GM19043 (cell line): Measurements from ENCODE around the gene DNAH10.
"Not testable (repeated sequence)": the region's sequence is repeated elsewhere in the genome, so short reads cannot be mapped to it uniquely, and the experiment has no call there.

Source experiments
- ATAC-seq: cut with Tn5 transposase; IDR thresholded peaks from one replicate; pipeline ENCODE4 v1.9.1; 2021; ENCODE audit warnings: low read depth; ENCODE audit not compliant: unreplicated experiment

DNAH10 gene

DNA sequence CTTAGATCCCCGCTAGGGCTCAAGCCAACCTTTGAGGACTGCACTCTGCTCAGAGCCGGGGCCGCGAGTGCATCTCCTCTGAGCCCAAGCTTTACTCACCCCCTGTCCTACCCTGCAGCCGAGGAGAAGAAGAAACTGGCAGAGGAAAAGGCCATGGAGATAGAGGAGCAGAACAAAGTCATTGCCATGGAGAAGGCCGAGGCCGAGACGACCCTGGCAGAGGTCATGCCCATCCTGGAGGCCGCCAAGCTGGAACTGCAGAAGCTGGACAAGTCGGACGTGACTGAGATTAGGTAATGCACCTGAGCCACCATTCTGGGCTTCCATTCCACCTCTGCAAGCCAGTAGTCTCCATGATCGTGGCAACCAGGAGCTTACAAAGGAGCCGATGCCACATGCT lies 140.7 kb downstream of the DNAH10 start:
- ATAC-seq = no peak

DNA sequence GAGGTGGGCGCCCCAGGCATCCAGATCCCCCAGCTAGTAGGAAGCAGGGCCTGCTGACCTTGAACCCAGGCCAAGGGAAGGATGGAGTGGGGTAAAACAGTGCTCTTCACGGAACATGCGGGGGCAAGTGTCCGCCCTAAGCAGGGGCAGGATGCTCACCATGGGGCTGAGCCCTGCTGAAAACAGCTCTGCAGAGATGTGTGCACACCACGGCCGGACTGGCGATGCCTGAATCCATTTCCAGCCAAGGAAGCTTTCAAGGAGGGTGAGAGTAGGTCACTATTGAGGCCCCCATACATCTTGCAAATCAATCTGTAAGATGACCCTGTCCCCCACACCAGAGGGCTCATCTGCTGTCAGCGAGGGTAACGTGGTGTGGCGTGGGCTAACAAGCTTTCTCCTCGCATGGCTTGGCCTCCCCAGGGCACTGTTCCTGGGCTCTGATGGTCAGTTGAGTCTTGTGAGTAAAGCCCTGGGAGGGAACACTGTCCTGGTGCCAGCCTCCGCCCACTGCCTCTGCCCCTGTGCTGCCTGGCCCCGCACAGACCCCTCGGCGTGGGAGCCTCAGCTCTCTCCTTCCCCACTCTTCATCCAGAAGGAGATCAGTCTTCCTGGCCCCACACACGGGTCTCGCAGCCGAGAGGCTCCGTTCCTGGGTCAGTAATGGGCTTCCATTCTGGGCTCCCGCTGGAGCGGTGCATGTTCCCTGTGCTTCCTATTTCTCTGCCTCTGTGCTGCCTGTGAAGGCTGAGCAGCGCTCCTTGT lies 141.4 kb downstream of the DNAH10 start:
- ATAC-seq = no peak

DNA sequence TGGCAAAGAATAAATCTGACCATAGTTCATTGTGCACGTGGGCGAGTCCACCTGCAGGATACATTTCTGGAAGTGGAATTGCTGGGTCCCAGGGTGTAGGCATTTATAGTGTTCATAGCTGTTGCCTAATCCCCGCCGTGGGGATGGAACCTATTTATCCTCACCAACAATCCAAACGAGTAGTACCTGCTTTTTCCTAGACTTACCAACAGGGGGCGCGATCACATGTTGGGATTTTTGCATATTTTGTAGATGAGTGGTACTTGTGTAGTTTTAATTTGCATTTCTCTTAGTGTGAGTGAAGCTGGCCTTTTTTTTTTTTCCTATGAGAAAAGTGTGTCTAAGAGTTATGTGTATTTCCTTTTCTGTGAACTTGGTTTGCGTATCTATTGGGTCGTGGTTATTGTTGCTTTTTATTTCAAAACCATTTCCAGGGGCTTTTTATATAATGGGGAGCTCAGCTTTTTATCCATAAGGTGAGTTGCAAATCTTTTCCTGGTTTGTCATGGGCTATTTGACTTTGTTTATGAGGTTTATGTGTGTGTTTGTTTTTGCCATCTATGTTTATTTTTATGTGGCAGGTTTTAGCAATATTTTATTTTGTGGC lies 143.3 kb downstream of the DNAH10 start:
- no peak for ATAC-seq

DNA sequence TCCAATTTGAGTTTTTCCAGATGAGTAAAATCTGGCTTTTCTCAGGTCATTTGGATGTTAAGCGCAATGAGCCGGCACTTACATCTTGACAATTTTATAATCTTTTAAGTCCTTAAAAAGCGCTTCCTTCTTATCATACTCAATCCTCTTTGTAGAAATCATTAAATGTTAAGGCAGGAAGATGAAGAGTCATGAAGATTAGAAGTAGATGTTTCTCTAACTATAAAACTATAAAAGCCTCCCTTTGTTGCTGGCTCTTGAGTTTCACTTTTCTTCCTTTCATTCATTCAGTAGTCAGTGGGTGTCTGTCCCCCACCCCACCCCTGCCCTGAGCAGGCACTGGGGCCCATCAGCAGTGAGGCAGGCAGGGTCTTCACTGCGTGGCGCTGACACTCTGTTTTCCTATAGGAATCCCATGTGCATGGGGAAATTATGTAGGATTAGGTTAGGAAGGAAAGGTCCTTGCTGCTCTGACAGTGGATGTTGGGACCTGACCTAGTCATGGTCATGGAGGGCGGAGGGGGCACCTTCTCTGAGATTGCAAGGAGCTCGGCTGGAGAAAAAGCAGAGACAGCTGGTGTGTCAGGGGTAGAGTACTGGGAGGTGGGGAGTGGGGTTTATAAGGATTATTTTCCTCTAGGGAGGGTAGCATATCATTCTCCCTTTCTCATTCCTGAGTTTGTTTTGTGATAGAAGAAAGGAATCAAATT lies 144.8 kb downstream of the DNAH10 start:
- ATAC-seq = no peak

DNA sequence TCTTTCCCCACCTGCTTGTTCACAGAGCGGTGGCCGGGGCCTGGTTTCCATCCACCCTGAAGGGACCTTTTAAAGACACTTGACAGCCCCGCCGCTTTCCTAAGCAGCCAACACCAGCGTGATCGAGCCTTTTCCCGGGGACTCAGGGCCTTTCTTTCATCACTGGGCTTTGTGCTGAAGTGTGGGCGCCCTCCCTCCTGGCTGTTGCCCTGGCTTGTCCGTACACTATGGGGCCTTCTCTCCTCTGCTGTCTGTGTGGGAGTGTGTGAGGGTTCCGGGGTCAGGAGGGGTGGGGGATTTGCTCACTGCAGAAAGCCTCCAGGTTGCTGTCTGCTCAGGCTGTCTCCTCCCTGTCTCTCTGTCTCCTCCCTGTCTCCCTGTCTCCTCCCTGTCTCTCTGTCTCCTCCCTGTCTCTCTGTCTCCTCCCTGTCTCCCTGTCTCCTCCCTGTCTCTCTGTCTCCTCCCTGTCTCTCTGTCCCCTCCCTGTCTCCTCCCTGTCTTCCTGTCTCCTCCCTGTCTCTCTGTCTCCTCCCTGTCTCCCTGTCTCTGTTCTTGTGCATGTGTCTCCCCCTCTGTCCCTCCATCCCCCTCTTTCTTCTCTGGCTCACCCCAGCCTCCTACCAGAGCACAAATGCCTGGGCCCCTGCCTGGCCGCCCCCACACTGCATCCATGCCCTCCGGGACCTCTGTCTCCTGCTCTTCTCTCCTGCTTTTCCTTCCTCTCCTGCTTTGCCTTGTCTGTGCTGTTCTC lies 145.8 kb downstream of the DNAH10 start:
- no peak for ATAC-seq

DNA sequence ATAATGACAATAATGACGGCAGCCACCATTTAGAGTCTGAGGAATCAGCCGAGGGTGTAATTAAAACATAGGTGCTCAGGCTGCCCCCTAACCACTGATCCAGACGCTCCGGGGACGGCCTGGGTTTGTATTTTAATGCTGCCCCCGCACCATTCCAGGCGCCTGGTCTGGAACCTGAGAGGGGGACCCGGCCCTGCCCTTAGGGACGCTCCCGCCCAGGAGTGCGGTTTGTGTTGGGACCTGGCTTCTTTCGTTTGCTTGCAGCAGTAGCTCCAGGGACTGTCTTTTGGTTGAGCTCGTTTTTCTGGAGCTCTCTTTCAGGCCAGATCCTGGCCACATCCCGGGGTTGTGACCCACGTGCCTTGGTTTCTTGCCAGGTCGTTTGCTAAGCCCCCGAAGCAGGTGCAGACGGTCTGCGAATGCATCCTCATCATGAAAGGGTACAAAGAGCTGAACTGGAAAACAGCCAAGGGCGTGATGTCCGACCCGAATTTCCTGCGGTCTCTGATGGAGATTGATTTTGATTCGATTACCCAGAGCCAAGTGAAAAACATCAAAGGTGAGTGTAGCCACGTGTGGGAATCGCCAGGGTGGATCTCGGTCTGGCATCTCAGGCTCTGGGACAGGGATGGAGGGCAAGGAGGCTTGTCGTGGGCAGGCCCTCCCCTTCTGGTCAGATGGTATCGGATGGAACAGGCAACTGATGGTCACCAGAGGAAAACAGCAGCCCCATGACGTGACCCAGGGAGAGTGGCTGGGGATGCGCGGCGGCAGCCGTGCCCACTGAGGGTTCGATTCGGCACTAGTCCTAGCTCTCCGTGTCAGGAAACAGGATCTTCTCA lies 147.0 kb downstream of the DNAH10 start:
- ATAC-seq = no peak

DNA sequence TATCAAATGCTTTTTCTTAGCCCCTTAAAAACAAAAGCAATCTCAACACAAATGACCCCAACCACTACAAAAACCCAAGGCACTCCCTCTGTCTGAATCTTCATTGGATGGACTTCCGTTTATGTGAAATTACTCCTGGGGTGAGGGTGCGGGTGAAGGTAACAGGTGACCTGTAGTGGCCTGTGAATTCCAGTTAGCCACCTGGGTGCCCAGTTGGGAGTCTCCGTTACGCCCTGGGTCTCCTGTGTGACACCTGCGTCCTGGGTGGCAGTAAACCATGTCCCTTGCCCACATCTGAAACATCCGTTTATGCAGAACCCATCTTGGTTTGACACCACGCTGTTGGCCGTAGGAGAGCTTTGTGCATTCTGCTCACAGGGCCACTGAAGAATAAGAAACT lies 148.0 kb downstream of the DNAH10 start:
- no peak for ATAC-seq

DNA sequence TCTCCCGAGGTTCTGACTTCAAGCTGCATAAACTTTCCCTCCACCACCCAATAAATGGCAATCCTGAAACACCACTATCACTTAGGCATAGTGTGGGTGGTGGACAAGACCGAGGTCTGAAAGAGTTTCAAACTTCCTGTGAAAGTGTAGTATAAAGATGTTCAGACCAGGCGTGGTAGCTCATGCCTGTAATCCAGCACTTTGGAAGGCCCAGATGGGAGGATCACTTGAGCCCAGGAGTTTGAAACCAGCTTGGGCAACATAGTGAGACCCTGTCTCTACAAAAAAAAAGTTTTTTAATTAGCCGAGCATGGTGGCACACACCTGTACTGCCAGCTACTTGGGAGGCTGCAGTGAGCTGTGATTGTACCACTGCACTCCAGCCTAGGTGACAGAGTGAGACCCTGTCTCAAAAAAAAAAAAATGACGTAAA lies 148.7 kb downstream of the DNAH10 start:
- ATAC-seq = no peak

DNA sequence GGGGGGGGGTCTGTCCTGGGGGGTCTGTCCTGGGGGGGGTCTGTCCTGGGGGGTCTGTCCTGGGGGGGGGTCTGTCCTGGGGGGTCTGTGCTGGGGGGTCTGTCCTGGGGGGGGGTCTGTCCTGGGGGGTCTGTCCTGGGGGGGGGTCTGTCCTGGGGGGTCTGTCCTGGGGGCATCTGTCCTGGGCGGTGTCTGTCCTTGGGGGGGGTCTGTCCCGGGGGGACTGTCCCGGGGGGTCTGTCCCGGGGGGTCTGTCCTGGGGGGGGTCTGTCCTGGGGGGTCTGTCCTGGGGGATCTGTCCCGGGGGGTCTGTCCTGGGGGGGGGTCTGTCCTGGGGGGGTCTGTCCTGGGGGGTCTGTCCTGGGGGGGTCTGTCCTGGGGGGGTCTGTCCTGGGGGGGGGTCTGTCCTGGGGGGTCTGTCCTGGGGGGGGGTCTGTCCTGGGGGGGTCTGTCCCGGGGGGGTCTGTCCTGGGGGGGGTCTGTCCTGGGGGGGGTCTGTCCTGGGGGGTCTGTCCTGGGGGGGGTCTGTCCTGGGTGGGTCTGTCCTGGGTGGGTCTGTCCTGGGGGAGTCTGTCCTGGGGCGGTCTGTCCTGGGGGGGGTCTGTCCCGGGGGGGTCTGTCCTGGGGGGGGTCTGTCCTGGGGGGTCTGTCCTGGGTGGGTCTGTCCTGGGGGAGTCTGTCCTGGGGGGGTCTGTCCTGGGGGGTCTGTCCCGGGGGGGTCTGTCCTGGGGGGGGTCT lies 149.7 kb downstream of the DNAH10 start:
- not testable (repeated sequence) for ATAC-seq

DNA sequence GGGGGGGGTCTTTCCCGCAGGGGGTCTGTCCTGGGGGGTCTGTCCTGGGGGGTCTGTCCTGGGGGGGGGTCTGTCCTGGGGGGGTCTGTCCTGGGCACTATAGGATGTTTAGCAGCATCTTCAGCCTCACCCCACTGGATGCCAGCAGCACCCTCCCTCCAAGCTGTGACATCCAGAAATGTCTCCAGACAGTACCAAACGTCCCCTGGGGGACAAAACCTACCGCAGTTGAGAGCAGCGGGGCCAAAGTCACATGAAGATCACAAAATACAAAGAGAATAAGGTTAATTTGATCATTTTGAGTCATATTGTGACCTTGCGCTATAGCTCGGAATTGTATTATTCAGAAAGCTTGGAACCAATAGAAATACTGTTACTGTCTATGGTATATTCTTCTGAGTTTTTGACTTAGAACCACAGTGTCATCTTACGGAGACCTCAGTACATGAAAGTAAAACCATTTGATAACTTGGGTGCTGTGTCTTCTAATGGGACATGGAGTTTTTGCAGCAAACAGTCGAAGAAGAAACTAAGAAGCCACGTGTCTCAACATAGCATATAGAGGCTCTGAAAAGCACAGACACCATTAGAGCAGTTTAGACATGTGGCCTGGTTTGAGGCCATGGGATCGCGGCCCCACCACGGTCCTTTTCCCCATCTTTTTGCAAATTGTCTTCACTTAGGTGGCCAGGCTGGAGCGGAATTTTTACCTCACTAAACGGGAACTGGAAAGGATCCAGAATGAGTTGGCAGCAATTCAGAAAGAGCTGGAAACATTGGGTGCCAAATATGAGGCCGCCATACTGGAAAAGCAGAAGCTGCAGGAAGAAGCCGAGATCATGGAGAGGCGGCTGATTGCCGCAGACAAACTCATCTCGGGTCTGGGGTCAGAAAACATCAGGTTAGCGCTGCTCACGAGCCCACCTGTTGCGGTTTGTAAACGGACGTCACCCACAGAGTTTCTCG lies 150.6 kb downstream of the DNAH10 start:
- ATAC-seq = no peak

DNA sequence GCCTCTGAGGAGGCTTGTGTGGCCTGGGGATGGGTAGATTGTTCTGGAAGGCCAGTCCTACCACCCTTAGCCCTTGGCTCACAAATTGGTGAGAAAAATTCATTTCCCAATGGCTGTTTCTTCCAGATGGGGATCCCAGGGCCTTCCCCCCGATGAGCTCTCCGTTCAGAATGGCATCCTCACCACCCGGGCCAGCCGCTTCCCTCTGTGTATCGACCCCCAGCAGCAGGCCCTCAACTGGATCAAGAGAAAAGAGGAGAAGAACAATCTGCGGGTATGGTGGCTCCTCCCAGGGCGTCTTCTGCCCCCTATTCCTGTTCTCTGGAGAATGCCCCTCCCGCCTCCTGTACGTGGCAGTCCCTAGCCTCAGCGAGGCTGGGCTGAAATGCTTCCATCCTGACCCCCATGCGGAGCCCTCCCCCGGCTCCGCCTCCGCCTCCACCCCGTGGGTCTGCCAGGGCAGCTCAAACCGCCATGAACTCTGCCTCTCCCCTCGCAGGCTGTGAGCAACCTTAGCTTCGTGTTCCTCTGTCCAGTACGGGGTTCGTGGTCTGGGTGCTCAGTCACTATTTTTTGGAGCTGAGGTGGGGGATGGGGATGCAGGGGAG lies 152.7 kb downstream of the DNAH10 start:
- no peak for ATAC-seq

DNA sequence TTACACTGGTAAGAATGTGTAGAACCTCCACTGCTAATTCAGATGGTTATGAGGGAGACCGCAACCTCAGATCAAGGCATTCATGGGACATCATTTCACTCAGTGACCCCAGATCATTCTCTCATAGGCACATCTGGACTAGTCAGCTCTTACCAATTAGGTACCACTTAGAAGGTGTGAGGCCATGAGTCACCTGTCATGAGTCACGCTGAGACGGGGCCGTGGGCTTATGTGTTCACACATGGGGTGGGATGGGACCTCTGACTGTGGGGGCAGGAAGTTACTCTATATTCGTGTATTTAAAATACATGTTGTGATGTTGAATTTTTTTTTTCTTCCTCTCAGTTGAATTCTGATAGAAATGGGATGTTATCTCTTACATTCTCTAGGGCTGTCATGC lies 154.6 kb downstream of the DNAH10 start:
- no peak for ATAC-seq

DNA sequence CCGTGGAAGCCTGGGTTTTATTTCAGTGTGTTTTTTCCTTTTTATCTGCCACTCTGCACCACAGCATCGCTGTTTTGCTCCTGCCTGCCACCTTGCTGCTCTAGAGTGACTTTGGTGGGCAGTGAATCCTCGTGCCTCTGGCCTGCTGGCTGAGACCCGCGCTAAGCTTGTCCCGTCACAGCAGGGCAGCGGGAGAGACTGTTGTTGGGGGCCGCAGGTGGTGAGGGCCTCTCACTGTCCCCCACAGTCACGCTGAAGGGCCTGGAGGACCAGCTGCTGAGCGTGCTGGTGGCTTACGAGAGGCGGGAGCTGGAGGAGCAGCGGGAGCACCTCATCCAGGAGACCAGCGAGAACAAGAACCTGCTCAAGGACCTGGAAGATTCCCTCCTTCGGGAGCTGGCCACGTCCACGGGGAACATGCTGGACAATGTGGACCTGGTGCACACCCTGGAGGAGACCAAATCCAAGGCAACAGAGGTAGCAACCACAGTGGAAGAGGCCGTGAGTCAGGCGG lies 155.3 kb downstream of the DNAH10 start:
- no peak for ATAC-seq

DNA sequence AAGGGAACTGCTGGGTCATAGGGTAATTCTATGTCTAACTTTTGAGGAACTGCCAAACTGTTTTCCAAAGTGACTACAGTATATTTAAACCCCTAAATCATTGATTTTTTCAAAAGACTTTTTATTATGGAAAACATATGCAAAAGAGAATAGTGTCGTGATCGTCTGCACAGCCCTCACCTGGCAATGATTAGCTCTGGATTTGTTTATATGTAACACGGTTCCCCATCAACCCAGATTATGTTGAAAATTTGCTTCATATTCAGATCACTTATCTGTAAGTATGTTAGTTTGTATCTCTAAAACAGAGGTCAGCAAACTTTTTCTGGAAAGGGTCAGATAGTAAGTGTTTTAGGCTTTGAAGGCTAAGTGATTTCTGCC lies 157.9 kb downstream of the DNAH10 start:
- ATAC-seq = no peak

DNA sequence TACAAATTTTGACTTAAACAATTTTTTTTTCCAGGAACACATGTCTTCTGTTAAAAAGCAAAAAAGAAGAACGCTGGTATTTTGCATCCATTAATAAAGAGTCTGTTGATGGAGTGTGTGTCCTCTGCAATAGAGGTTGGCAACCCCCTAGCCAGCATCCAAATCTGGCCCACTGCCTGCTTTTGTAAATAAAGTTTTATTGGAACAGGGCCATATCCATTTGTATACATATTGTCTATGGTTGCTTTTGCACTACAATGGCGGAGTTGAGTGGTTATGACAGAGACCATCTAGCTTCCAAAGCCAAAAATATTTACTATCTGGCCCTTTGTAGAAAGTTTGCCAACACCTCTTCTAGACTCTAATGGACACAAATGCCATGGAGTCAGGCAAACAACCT lies 160.9 kb downstream of the DNAH10 start:
- no peak for ATAC-seq

DNA sequence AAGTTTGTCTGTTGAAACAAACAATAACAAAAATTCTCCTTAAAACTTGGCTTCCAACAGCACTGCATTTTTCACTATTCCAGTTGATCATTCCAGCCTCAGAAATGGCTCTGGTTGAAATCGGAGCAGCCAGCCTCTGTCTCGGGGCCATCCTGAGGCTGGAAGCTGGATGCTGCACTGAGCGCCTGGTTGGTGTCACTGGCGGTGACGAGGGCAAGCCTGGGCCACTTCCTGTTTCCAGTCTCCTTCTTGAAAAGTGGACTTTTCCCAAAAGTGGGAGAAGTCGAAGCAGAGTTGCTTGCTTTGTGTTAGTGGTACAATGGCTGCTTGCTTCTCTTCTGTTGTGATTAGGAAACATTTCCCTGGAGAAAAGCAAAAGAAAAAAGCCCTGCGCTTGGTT lies 161.8 kb downstream of the DNAH10 start:
- no peak for ATAC-seq

DNA sequence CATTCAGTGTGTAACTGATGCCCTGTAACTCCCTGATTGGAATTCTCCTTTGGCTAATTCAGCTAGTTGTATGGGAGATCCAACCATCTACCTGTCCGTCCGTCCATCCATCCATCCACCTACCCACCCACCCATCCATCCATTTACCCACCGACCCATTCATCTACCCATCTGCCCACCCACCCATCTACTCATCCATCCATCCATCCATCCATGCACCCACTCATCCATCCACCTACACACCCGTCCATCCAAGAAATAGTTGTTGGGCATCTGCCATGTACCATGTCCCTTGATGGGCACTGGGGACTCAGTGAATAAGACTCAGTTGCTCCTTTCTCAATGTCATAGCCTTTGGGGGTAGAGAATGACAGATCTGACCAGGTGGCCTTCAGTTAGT lies 162.4 kb downstream of the DNAH10 start:
- no peak for ATAC-seq
